Measurements from ENCODE around the gene SLC33A1. TPM values are rescaled to one million over a fixed set of nuclear protein-coding genes. Genes with fewer than 3 reads are reported as not detected.

Gene SLC33A1
- total and polyA plus RNA-seq, 10 of the 15 experiments (the other 5 are each of a cell fraction or from before 2014, with no cell fraction given), result 6.4 to 25.2 (median 19.8) TPM

DNA sequence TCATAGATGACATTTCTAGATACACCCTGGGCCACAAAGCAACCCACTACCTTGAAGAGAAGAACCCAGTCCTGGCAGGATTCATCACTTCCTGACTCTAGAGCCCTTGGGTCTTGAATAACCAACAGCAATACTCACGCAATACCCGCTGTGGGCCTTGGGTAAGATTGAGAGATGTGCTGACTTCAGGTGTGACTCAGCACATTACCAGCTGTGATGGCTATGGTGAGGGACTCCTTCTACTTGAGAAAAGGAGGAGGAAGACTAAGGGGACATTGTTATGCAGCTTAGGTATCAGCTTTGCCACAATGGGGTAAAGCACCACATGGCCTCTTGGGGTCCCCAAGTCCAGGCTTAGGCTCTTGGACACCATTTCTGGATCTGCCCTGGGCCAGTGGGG is 63.0 kb downstream of the SLC33A1 start (continued):
- TF ChIP-seq STAT3 (IDR thresholded peaks at IDR 0.05; ENCODE audit: low read depth, low read length) (no peak), RUNX3 (IDR thresholded peaks at IDR 0.05; ENCODE audit: low read length) (no peak), CUX1 (IDR thresholded peaks at IDR 0.05; ENCODE audit: insufficient replicate concordance, low read depth, low read length) (no peak), MYB (IDR thresholded peaks at IDR 0.05; ENCODE audit: borderline replicate concordance, low read depth, low read length) (no peak), PAX5 (IDR thresholded peaks at IDR 0.05; ENCODE audit: borderline replicate concordance, low read depth, low read length) (no peak), CBX5 (IDR thresholded peaks at IDR 0.05; ENCODE audit: low read depth) (no peak), EP300 (IDR thresholded peaks at IDR 0.05; ENCODE audit: borderline replicate concordance in 1 of 2, control insufficient read depth in 1 of 2, low read depth in 2 of 2, low read length in 2 of 2) (no peak), SUPT20H (IDR thresholded peaks at IDR 0.05; ENCODE audit: borderline replicate concordance, control insufficient read depth, low read depth, low read length) (no peak), TARDBP (IDR thresholded peaks at IDR 0.05; ENCODE audit: borderline replicate concordance) (no peak)

All from GM12878 (cell line).